GOT3 (cell line): ENCODE results near the gene HEY2.

ENCODE experiments used
- DNase-seq: peaks from one replicate; lab custom pipeline; 2025; ENCODE audit warnings: mixed read lengths; lab: John Stamatoyannopoulos, UW

HEY2 gene

DNA sequence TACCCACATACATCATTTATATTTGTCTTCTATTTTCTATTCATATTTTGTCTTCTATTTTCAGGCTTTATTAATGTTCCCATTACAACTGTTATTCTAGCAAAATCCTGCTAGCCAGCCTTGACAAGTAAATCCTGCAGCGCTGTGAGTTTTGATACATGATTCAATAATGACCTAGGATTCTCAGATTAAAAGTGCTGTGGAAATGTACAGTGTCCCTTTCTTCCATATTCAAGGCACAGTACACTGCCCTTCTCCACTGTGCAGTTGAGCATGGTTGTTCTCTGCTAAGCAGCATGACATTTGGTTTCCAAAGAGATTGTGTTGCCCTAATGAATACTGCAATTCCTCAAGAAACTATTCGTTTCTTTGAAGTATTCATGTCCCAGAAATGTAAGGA is 5.8 kb upstream of the HEY2 start:
- DNase-seq: no peak

DNA sequence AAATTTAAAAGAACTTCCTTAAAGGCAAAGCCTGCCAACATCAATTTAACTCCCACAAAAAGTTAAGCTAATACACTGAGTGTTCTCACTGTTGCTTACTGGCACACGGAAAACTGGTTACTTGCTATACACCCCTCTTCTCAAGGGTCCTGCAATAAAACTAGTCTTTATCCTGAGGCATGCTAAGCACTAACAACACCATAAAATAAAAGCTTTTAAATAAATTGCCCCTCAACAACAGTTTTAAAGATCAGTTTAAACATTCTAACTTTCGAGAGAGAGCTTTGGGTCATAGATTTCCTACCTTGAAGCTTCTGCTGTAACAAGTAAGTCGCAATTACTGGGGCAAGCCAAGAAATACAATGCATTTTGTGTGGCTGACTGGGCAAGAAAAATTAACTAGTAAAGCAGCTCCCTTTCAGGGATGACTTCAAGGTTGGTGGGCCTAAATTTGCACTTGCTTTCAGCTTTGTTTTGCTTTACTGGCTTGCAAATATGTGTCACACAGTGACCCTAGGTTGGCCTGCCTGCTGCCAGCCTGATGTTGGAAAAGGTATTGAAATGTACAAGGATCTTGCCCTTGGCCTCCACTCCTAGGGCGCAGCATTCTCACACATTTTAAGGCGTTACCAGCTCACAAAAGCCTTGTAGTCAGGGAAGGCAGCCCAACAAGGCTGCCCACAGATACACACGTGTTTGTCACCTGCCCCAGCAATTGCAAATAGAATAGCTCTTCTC is 4.0 kb upstream of the HEY2 start:
- no peak for DNase-seq

DNA sequence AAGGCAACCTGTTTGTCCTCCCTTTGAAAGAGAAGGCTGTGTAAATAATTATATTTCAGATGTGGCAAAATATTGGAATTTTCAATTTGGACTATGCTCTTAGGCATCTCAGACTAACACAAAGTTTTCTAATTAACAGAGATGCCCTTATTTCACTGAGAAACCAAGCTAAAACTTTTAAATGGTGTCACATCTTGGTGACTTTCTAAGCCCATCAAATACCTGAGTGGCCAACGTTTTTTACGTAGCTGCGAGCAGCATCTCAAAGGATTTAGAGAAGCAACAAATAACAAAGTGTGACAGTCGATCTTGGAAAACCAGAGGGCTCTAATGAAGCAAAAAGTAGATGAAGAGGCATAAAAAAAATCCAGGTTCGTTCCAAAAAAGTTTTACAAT is 3.4 kb upstream of the HEY2 start:
- no peak for DNase-seq

DNA sequence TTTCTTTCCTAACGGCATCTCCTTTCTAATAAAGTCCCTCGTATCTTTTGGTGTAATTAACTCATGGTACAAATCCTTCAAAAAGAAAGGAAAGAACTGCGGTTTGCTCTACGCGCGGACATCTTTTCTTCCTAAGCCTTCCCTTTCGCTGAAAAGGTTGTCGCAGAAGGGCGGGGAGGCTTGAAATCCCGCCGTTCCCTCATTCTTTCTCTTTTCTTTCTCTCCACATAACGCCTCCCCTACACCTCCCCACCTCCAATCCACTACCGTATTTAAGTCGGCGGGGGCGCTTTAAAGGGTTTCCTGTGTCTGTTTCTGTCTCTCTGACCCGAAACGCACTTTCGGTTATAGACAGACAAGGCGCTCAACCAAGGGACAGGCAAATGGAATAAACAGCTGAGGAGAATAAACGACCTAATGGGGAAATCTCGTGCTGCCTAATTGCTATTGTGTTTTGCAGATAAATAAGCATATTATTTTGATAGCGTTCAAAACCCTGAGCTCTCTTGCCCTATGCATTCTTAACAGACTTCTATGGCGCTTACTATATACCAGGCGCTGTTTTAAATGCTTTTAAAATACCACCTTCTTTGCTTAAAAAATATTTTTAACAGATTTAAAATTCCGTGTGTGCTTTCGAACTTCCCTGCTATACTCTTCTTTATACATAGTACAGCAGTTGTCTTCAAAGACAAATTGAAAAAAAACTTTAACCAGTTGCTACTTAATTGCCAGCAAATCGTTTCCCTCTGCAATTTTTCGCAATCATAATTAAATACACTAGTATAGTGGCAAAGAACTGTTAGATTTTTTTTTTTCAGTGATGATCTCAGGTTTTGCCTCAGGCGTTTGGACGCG is 2.5 kb upstream of the HEY2 start:
- no peak for DNase-seq

DNA sequence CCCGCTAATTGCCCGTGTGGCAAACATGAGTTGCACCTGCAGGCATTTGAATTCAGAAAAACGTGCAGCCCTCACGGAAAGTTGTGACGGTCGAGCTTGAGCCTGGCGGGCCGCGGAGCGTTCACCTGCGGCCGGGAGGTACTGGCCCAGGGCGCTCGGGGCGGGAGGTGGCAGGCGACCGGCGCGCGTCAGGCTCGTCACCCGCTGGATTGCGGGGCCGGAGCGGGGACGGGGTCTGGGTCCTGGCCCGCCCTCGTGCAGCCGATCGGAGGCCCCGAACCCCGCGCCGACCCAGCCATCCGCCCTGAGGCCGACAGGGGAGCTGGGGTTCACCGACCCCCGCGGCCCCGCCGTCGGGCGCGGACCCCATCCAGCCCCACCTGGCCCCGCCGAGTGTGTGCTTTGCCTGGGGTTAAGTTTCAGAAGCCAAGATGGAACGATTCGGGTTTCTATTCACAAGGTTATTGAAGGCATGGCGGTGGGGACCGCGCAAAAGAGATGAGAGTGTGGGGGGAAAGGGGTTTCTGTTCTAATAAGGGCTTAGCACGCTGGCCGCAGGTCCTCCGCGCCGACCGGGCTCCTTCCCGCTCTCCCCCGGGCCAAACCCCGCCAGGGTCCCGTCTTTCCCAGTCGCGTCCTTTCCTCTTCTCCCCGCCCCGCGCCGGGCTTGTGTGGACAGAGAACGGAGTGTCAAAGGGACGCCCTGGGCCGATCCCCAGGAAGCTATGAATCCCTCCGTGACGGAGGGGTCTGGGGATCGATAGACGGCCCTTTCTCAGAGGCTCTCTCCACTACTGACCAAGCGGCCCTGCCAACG is 1.6 kb upstream of the HEY2 start:
- DNase-seq: no peak

DNA sequence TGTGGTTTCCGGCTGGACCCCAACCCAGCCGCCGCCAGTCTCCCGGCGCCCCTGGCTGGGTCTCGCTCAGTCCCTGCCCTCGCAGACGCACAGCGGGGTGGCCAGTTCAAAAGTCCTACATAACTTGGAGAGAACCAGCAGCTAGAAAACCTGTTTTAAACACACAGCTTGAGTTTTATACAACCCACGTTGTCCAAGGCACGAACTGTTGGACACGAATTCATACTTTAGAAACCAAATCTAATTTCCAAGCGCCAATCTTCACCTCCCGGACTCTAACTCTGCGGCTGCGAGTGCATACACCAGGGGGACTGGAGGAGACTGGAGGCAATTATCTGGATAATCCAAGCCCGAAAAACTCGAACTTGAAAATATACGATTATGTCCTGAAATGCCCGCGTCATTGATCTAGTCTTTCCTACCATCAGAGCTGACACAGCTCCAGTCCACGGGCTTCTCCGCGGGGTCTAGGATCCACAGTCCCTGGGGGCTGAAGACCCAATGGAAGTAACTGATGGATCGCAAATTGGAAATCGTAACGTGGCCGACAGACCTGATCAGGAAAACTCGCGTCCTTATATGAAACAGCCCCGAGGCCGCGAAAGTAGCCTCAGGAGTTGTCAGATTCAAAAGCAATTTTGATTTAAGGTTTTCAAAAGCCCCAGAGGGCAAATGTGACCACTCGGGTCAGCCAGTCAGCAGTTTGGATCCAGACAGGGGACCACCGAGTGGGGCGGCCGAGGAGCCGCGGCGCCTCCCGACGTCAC is 843 bp upstream of the HEY2 start:
- no peak for DNase-seq

DNA sequence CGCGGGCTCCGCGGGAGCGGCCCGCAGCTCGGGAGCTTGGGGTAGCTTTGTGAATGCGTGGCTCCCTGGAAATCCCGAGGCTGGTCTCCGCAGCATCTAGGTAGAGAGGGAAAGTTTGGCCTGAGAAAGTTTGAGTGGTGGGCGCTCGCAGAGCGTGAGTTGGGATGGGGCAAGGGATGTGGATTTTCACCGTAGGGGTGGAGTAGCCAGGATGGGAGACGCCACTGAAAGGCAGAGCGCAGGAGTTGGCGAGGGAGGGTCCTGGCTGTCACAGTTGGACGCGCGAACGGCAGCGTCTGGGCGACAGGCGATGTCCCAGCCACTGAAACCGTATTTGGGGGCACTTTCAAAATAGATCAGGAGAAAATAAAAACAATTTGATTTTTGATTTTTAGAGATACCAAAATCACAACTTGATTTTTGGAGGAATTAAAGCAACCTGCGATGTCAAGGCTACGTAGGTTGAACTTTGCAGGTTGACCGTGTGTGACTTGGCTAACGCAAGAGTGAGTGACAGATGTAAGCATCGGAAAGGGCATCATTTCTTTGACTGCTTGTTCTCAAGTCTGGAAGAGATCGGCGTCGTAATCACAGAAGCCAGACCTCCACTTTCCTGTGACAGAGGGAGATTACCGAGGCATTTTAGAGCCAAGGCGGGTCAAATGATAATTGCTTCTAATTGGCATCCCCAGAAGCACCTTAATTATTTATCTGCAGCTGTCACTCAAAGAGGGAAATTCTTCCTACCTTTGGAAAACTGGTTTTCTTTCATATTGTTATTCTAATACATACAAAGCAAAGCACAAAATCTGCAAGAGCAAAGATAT is 646 bp downstream of the HEY2 start:
- DNase-seq: no peak

DNA sequence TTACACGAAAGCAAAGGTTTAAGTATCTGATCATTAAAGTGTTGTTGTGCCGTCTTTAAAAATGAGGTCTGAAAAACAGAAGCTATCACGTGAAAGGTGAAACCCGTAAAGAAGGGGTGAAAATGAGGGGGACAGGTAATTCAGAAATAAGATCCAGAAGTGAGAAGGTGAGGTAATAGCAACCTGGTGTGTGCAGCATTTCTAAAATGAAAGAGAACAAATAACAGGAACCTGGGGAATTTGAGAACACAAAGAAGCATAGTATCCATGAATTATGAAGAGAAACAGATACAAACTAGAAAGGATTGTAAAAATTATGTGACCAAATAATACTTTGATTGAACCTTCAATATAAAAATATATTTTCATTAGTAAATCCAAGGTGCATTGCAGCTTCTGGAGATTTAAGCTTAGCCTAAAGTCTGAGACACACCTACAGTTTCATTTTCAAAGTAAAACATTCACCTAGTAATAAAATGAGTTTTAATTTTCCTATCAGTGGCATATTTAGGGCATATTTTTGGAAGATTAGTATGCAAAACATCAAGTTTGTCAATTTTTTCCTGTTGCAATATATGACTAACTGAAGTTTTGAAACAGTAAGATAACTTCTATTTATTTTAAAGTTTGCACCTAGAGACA is 1.4 kb downstream of the HEY2 start:
- DNase-seq: no peak

DNA sequence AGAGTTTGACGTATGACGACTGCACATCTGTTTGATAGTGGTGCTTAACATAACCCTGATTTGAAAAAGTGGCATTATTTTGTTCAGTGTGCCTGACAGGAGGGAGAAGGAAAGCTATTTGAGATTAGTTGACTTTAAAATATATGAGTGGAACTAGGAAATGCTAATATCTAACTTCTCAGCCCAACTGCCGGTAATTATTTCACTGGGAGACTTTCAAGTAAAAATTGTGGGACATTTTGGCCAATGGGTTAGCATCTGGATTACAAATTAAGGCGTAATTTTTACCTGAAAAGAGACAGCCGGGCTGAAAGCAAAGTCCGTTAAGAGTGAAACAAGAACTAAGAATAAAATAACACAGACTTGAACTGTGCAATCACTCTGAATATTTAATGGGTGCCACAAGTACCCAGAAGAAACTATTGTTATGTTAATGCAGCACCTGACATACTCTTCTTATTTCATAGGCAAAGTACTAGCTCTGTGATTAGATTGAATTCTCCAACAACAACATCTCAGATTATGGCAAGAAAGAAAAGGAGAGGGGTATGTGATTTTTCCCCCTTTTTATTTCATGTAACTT is 2.0 kb downstream of the HEY2 start:
- DNase-seq: no peak

DNA sequence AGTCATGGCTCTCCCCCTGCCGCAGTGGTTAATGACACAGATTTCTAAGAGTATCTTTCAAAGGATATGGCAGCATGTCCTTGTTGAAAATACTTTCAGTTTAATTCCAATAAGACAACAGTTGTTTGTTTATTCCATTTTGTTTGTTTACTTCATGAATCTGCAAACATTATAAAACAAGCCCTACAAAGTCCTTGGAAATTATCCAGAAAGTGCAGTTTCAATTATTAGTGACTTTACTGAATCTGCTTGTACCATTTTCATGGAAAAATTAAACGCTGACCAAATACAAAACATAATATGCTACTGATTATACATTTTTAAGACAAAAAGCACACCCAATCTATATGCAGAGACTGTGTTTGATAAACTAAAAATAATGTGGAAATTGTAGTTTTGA is 3.3 kb downstream of the HEY2 start:
- no peak for DNase-seq

DNA sequence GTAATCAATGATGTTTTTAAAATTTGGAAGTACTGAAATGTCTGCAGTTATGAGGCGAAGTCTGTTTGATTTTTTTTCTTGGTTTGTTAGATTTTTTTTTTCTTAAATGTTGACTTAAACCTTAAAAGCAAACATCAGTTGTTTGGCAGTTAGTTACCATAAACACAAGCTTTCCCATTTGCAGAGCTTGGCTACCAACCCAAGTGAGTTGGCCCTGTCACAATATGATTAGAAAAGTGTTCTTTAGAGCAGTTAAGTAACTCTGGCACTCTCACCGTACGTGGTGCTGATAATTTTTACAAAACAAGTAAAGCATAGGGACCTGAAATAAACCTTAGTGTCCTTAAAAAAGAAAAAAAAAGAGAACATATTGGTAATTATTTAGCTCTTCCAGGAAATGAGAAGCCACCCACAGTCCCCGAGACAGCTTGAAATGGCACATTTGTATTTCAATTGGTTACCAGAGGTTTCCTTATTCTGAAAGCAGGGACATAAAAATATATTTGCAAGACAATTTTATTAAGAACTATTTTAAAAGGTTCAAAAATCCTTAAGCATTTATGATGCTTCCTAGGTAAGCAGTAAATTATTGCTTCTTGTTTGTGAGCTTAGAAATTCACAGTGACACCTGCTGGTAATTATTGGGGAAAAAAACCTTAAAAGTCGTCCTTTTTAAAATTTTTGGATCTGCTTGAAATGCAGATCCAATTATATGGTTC is 3.9 kb downstream of the HEY2 start:
- DNase-seq: no peak

DNA sequence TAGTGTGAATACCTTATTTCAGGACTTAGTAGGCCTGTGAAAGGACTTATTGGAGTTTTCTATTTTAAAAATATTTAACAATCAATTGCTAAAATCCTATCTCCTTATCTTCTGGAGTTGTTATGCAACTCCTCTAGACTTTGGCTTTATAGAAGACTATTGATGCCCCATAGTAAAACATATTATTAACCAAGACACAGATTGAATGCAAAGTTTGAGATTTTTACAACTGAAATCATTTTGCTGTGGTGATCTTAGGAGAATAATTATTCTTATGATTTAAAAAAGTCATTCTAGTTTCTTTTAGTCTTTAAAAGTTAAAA is 4.5 kb downstream of the HEY2 start:
- no peak for DNase-seq

DNA sequence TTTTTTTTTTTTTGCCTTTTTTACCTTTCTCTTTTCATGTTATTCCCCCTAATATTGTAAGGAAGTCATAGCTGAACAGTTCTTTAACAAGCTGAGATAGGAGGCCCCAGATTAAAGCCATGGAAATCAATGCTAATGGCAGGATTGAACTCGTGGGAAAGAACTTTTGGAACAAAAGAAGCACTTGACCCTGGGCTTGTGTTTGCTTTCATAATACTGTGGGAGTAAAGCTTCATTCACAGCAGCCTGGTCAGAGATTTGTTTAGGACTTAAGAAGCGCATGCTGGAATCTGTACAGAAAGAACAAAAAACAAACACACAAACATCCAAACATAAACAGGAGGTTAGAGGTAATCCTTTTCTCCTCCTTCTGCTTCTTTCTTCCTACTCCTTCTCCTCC is 5.1 kb downstream of the HEY2 start:
- no peak for DNase-seq

DNA sequence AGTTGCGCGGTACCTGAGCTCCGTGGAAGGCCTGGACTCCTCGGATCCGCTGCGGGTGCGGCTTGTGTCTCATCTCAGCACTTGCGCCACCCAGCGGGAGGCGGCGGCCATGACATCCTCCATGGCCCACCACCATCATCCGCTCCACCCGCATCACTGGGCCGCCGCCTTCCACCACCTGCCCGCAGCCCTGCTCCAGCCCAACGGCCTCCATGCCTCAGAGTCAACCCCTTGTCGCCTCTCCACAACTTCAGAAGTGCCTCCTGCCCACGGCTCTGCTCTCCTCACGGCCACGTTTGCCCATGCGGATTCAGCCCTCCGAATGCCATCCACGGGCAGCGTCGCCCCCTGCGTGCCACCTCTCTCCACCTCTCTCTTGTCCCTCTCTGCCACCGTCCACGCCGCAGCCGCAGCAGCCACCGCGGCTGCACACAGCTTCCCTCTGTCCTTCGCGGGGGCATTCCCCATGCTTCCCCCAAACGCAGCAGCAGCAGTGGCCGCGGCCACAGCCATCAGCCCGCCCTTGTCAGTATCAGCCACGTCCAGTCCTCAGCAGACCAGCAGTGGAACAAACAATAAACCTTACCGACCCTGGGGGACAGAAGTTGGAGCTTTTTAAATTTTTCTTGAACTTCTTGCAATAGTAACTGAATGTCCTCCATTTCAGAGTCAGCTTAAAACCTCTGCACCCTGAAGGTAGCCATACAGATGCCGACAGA is 9.9 kb downstream of the HEY2 start:
- DNase-seq: no peak

DNA sequence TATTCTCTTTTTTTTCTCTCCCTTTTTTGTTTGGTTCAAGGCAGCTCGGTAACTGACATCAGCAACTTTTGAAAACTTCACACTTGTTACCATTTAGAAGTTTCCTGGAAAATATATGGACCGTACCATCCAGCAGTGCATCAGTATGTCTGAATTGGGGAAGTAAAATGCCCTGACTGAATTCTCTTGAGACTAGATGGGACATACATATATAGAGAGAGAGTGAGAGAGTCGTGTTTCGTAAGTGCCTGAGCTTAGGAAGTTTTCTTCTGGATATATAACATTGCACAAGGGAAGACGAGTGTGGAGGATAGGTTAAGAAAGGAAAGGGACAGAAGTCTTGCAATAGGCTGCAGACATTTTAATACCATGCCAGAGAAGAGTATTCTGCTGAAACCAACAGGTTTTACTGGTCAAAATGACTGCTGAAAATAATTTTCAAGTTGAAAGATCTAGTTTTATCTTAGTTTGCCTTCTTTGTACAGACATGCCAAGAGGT is 10.6 kb downstream of the HEY2 start:
- DNase-seq: no peak

DNA sequence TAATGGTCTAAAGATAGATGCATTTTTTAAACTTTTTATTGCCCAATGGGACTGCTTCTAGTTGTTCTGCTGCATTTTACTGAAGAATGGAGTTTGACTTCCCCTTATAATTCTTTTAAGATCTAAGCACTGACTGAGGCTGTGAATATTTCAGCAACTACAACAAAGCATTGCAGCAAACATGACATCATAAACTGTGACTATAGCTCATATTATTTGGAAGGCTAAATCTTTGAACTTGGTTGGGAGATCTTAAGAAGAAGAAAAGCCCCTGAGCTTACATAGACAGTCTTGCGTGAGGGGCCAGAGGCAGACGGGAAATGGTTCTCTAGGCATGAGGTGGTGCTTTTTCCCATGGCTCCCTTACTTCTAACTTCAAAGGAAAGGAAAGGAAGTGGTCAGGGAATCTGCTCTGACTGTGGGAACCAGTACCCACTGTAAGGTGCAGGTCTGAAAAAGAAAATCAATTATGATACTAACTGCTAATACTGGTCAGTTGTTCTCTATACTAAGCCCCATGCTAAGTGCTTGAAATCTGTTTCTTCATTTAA is 14.8 kb downstream of the HEY2 start:
- DNase-seq: no peak

DNA sequence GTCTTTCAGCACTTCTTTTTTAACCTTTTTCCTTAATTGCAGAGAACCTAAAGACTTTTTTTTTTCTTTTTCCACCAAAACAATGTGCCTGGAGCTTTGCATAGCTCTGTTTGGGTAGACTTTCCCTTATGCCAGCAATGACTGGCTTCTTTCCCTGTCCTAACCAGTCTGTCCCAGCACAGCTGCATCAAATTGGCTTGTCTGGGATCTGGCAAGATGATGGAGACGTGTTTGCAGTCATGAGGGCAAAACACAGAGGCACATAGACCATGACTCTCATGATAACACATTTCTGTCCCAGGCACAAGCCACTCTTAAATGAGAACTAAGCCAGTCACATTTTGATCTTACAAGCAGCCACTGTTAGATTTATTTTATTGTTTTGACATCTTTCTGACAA is 16.5 kb downstream of the HEY2 start:
- no peak for DNase-seq

DNA sequence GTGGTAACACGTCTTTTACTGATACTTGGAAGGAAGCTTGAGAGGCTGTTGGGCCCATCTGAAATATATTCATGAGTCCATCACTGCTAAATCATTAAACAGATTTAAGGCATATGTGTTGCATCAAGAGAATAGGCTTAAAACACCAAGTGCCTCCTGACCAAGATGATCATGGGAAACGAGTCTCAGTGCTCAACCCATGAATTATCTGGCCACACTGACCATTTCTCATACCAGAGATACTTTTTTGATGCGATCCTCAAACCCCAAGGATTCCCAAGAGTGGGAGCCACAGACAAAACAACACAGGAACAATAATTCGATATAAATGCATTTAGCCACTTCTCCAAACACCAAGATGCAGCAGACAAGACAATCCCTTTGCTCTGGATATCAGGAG is 17.2 kb downstream of the HEY2 start:
- DNase-seq: no peak
